K562 (cell line): Measurements from ENCODE around the gene KMT2C. TPM values are rescaled to one million over a fixed set of nuclear protein-coding genes. Genes with fewer than 3 reads are reported as not detected.

Experiments
- ARID1B ChIP-seq: fragments of 450-650 bp; IDR thresholded peaks from 2 replicates; pipeline ENCODE4 v1.6.1; 2016; ENCODE audit warnings: antibody characterized with exemption, mild to moderate bottlenecking, inconsistent platforms
- CBFA2T3 ChIP-seq: fragments of 450-650 bp; IDR thresholded peaks from 2 replicates; pipeline ENCODE4 v1.6.1; 2017
- CHAMP1 ChIP-seq: fragments of 450-650 bp; IDR thresholded peaks from 2 replicates; pipeline ENCODE4 v1.6.1; 2016; ENCODE audit warnings: mild to moderate bottlenecking
- DPF2 ChIP-seq: fragments of 450-650 bp; IDR thresholded peaks from 2 replicates; pipeline ENCODE4 v1.6.1; 2016
- EP300 ChIP-seq: IDR thresholded peaks from 2 replicates; pipeline ENCODE4 v1.6.1; 2012; ENCODE audit warnings: low read length, improper control_type of control experiment
- ESRRA ChIP-seq: fragments of 450-650 bp; IDR thresholded peaks from 2 replicates; pipeline ENCODE4 v1.6.1; 2014; ENCODE audit warnings: low read depth, mild to moderate bottlenecking, moderate library complexity, borderline replicate concordance
- GABPB2 ChIP-seq: fragments of 250-450 bp; sonication (Bioruptor Pico); conservative IDR thresholded peaks from 2 replicates; pipeline ENCODE4 v1.5.1; 2021; ENCODE audit warnings: mild to moderate bottlenecking
- HNRNPH1 ChIP-seq: fragments of 200-400 bp; formaldehyde crosslinking; optimal IDR thresholded peaks from 2 replicates; pipeline ENCODE3; 2017; ENCODE audit warnings: low read depth, mild to moderate bottlenecking, low read length, moderate library complexity
- KAT2B ChIP-seq: IDR thresholded peaks from one replicate; pipeline ENCODE4 v1.6.1; 2012; ENCODE audit warnings: low read depth, mild to moderate bottlenecking, control low read depth, inconsistent platforms, low read length, moderate library complexity
- KDM1A ChIP-seq, 2 experiments: fragments of 450-650 bp; IDR thresholded peaks; 2 replicates each; pipeline ENCODE4 v1.6.1; 2016; ENCODE audit warnings: mild to moderate bottlenecking in 2 of 2
- KLF16 ChIP-seq: IDR thresholded peaks from 2 replicates; pipeline ENCODE4 v1.6.1; 2016; ENCODE audit warnings: antibody characterized with exemption
- MAX ChIP-seq: sonication (generic); formaldehyde crosslinking; IDR thresholded peaks from 2 replicates; pipeline ENCODE4 v1.9.0; 2022; ENCODE audit warnings: mild to moderate bottlenecking, missing genetic modification reagents
- MAZ ChIP-seq, 2 experiments: fragments of 450-650 bp in 1 of 2; sonication (generic) in 1 of 2; formaldehyde crosslinking; IDR thresholded peaks in 1 of 2; conservative IDR thresholded peaks in 1 of 2; 2 replicates each; pipeline versions ENCODE4 v1.4.0 to v1.5.0; 2020; ENCODE audit warnings: mild to moderate bottlenecking in 1 of 2, missing genetic modification reagents in 1 of 2
- MXI1 ChIP-seq: IDR thresholded peaks from 2 replicates; pipeline ENCODE4 v1.6.1; 2011; ENCODE audit warnings: low read depth, mild to moderate bottlenecking, improper control_type of control experiment, low read length
- PHF8 ChIP-seq: fragments of 200-600 bp; sonication (generic); IDR thresholded peaks from 2 replicates; pipeline ENCODE4 v1.6.1; 2012; ENCODE audit warnings: mixed run types, mild to moderate bottlenecking, inconsistent platforms, low read length, moderate library complexity, borderline replicate concordance
- POLR2G ChIP-seq: fragments of 200-400 bp; formaldehyde crosslinking; IDR thresholded peaks from 2 replicates; pipeline ENCODE4 v1.6.1; 2017; ENCODE audit warnings: low read depth, mild to moderate bottlenecking, antibody characterized with exemption, low read length, moderate library complexity
- RBM25 ChIP-seq: fragments of 200-400 bp; formaldehyde crosslinking; IDR thresholded peaks from 2 replicates; pipeline ENCODE4 v1.6.1; 2018; ENCODE audit warnings: low read length, low read depth, moderate library complexity; ENCODE audit not compliant: severe bottlenecking
- TCF3 ChIP-seq: sonication (generic); formaldehyde crosslinking; IDR thresholded peaks from 2 replicates; pipeline ENCODE4 v1.4.0; 2020; ENCODE audit warnings: mild to moderate bottlenecking, missing genetic modification reagents
- YBX1 ChIP-seq: fragments of 450-650 bp; IDR thresholded peaks from 2 replicates; pipeline ENCODE4 v1.7.1; 2016; ENCODE audit warnings: mild to moderate bottlenecking
- ZBTB7A ChIP-seq: IDR thresholded peaks from 2 replicates; pipeline ENCODE4 v1.6.1; 2011; ENCODE audit warnings: low read depth, mild to moderate bottlenecking, low read length, moderate library complexity, borderline replicate concordance; ENCODE audit not compliant: control insufficient read depth
- ZC3H4 ChIP-seq: sonication (generic); formaldehyde crosslinking; IDR thresholded peaks from 2 replicates; pipeline ENCODE4 v1.9.0; 2021; ENCODE audit warnings: missing genetic modification reagents, borderline replicate concordance
- polyA plus RNA-seq, 8 experiments: library from polyadenylated mRNA; depleted of rRNA in 4 of 8; stranded (reverse) in 5 of 8; unstranded in 3 of 8; fragments of >200 nt; fragmentation: Nextera tagmentation in 2 of 8; fragmentation: Illumina TruSeq in 1 of 8; extraction: Ambion mirVana in 2 of 8; extraction: Trizol in 1 of 8; gene quantifications; 2 replicates each; pipeline versions ENCODE4 v1.2.1 to v1.2.3, GENCODE V29; 2011 to 2014; ENCODE audit warnings: inconsistent platforms in 1 of 8, missing spikeins in 1 of 8
- total RNA-seq, 7 experiments: library from RNA; depleted of rRNA in 6 of 7; stranded (reverse); fragments of >200 nt in 6 of 7; fragmentation: Illumina TruSeq in 2 of 7; extraction: Trizol in 2 of 7; gene quantifications; 2 replicates each; pipeline versions ENCODE4 v1.2.1 to v1.2.3, GENCODE V29; 2011 to 2021; ENCODE audit warnings: low replicate concordance in 1 of 7
- TF ChIP-seq, protein P1 (sequence below): sonication (generic); IDR thresholded peaks from 2 replicates; pipeline ENCODE4 v1.6.1; 2016

KMT2C gene
- total and polyA plus RNA-seq, 9 of the 15 experiments (the other 6 are each of a cell fraction or from before 2014, with no cell fraction given), result 4.9 to 67.8 (median 27.1) TPM

DNA sequence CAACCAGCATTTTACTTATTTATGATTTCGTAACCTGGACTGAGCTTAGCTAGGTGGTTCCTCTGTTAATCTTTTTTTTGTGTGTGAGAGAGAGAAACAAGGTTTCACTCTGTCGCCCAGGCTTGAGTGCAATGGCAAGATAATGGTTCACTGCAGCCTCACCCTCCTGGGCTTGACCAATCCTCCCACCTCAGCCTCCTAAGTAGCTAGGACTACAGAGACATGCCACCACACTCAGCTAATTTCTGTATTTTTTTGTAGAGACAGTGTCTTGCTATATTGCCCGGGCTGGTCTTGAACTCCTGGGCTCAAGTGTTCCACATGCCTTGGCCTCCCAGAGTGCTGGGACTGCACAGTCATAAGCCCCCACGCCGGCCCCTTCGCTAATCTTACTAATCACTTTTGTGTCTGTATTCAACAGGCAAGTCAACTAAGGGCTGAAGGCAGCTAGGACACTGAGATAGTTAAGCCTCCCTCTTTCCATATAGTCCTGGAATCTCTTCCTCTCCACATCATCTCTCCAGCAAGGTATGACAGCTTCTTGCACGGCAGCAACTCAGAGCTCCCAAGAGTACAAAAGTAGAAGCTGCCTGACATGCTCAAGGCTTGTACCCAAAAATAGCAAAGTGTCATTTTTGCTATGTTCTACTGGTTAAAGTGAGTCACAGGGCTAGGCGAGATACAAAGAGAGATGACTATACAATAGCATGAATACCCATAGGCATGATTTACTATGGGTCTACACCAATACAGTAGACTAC is 11.3 kb downstream of the KMT2C start (continued):
- peak; percentile 22; the same call in 1 of the 2 replicates for TF ChIP-seq CHAMP1
- TF ChIP-seq YBX1, result no peak
- TF ChIP-seq MAX (CRISPR knock-in tag), result peak; percentile 49; the same call in 1 of the 2 replicates
- TF ChIP-seq MAZ (CRISPR knock-in tag; conservative IDR thresholded peaks at IDR 0.05 in 1 of 2, IDR thresholded peaks at IDR 0.05 in 1 of 2), result 0 out of 4 replicates have a peak, but pooled peaks of 1 of the 2 experiments have one; percentile 5
- 0 out of 2 replicates have a peak, but pooled peaks have one; percentile 24 for TF ChIP-seq MXI1
- peak; percentile 54; the same call in 1 of the 2 replicates for TF ChIP-seq TCF3 (CRISPR knock-in tag)
- no peak for TF ChIP-seq KAT2B
- no peak for TF ChIP-seq ESRRA
- TF ChIP-seq ZBTB7A, result peak; percentile 80; the same call in 1 of the 2 replicates
- TF ChIP-seq PHF8, result no peak
- TF ChIP-seq, protein P1, sequence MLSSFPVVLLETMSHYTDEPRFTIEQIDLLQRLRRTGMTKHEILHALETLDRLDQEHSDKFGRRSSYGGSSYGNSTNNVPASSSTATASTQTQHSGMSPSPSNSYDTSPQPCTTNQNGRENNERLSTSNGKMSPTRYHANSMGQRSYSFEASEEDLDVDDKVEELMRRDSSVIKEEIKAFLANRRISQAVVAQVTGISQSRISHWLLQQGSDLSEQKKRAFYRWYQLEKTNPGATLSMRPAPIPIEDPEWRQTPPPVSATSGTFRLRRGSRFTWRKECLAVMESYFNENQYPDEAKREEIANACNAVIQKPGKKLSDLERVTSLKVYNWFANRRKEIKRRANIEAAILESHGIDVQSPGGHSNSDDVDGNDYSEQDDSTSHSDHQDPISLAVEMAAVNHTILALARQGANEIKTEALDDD, result peak; percentile 80
- TF ChIP-seq ZC3H4, result no peak
- peak; percentile 70; the same call in 1 of the 2 replicates for TF ChIP-seq DPF2
- TF ChIP-seq ARID1B, result peak; percentile 53
- no peak for TF ChIP-seq KLF16
- TF ChIP-seq EP300, result peak; percentile 17; the same call in 1 of the 2 replicates
- no peak for TF ChIP-seq POLR2G
- peak; percentile 72 for TF ChIP-seq CBFA2T3
- TF ChIP-seq RBM25, result peak; percentile 3
- TF ChIP-seq HNRNPH1, result no peak
- peak in 1 of 2 experiments; percentile 60; a peak in 2 of 4 replicates for TF ChIP-seq KDM1A (IDR thresholded peaks at IDR 0.05)
- no peak for TF ChIP-seq GABPB2 (CRISPR knock-in tag)
